Endothelial cell of umbilical vein (primary cell): ENCODE measurements around the gene CGNL1. TPM values are rescaled to one million over a fixed set of nuclear protein-coding genes. Genes with fewer than 3 reads are reported as not detected.

Experiments used
- BruUV-seq: library from RNA; stranded (reverse); fragments of 400-500 nt; replicated peaks from 2 replicates; lab custom pipeline; 2021; lab: Mats Ljungman, UMichigan
- CTCF ChIA-PET: fragments of 300-600, 350-600 bp; sonication (Branson Sonifier 250); formaldehyde crosslinking; loops from one replicate; lab custom pipeline; 2021; ENCODE audit warnings: antibody characterized with exemption, inconsistent platforms; lab: Charles Lee
- POLR2A ChIA-PET: fragments of 300-600, 350-600 bp; sonication (Branson Sonifier 250); formaldehyde crosslinking; loops from one replicate; lab custom pipeline; 2021; ENCODE audit warnings: antibody characterized with exemption, inconsistent platforms; lab: Charles Lee
- DNase-seq: peaks from one replicate; pipeline ENCODE4 v3.0.0-alpha.2; 2011; ENCODE audit warnings: low read depth, low spot score
- FAIRE-seq: peaks from 2 replicates; lab custom pipeline; 2011; peaks lifted over from hg19 to GRCh38; lab: Jason Lieb, UNC
- H2AFZ ChIP-seq: 2 replicates; pipeline ENCODE4 v1.6.0; 2012; ENCODE audit warnings: low read depth, low read length, control low read depth, inconsistent platforms
- H3K27ac ChIP-seq: 2 replicates; pipeline ENCODE4 v1.5.1; 2011; ENCODE audit warnings: low read depth, mild to moderate bottlenecking, control low read depth, low read length, moderate library complexity; ENCODE audit not compliant: insufficient read depth
- H3K27me3 ChIP-seq, 2 experiments: 2 replicates each; pipeline versions ENCODE4 v1.6.0 to v1.6.1; 2011; ENCODE audit warnings: low read length in 2 of 2, mixed read lengths in 1 of 2; ENCODE audit not compliant: control insufficient read depth in 2 of 2, insufficient read depth in 2 of 2
- H3K36me3 ChIP-seq, 2 experiments: 2 replicates in 1 of 2; 3 replicates in 1 of 2; pipeline ENCODE4 v1.5.1; 2011; ENCODE audit warnings: low read length in 2 of 2, mild to moderate bottlenecking in 1 of 2, moderate library complexity in 1 of 2; ENCODE audit not compliant: control insufficient read depth in 2 of 2, insufficient read depth in 2 of 2; ENCODE audit errors: extremely low read depth in 1 of 2
- H3K4me1 ChIP-seq: 3 replicates; pipeline ENCODE4 v1.5.1; 2011; ENCODE audit warnings: mild to moderate bottlenecking, low read length; ENCODE audit not compliant: control insufficient read depth, insufficient read depth; ENCODE audit errors: extremely low read depth
- H3K4me2 ChIP-seq: 2 replicates; pipeline ENCODE4 v1.6.1; 2011; ENCODE audit warnings: low read length, control low read depth, mixed read lengths; ENCODE audit not compliant: insufficient read depth
- H3K4me3 ChIP-seq, 3 experiments: fragments of 200-600 bp in 1 of 3; sonication (generic), shearing (Covaris generic) in 1 of 3; replicated peaks in 1 of 3; 2 replicates each; pipeline ENCODE4 v1.5.1; 2011 to 2016; ENCODE audit warnings: control low read depth in 3 of 3, low read length in 3 of 3, mild to moderate bottlenecking in 2 of 3, inconsistent platforms in 1 of 3, low read depth in 1 of 3, moderate library complexity in 1 of 3; ENCODE audit not compliant: insufficient read depth in 1 of 3
- H3K79me2 ChIP-seq: 2 replicates; pipeline ENCODE4 v1.6.0; 2012; ENCODE audit warnings: low read length, inconsistent platforms; ENCODE audit not compliant: control insufficient read depth, insufficient read depth
- H3K9ac ChIP-seq: replicated peaks from 2 replicates; pipeline ENCODE3; 2011; ENCODE audit warnings: low read length, control low read depth; ENCODE audit not compliant: insufficient read depth; ENCODE audit errors: extremely low read depth
- H3K9me1 ChIP-seq: replicated peaks from 3 replicates; pipeline ENCODE4 v1.6.0; 2011; ENCODE audit warnings: mild to moderate bottlenecking, low read length; ENCODE audit not compliant: control insufficient read depth, insufficient read depth; ENCODE audit errors: extremely low read depth
- H3K9me3 ChIP-seq: replicated peaks from 2 replicates; pipeline ENCODE4 v1.5.1; 2012; ENCODE audit warnings: low read length, inconsistent platforms; ENCODE audit not compliant: control insufficient read depth, insufficient read depth
- H4K20me1 ChIP-seq: replicated peaks from 2 replicates; pipeline ENCODE3; 2011; ENCODE audit warnings: mild to moderate bottlenecking, low read length; ENCODE audit not compliant: control insufficient read depth, insufficient read depth; ENCODE audit errors: extremely low read depth
- EZH2 ChIP-seq: IDR thresholded peaks from 2 replicates; pipeline ENCODE4 v1.6.1; 2012; ENCODE audit warnings: borderline replicate concordance, low read depth, mild to moderate bottlenecking, moderate library complexity, low read length, inconsistent platforms; ENCODE audit not compliant: severe bottlenecking
- FOS ChIP-seq: IDR thresholded peaks from 2 replicates; pipeline ENCODE4 v1.6.1; 2011; ENCODE audit warnings: mild to moderate bottlenecking, low read length, moderate library complexity, borderline replicate concordance; ENCODE audit not compliant: insufficient read depth
- GATA2 ChIP-seq: IDR thresholded peaks from 2 replicates; pipeline ENCODE4 v1.7.0; 2011; ENCODE audit warnings: low read depth, mild to moderate bottlenecking, moderate library complexity, mixed read lengths, low read length; ENCODE audit not compliant: insufficient read length, insufficient read depth
- JUN ChIP-seq: IDR thresholded peaks from 2 replicates; pipeline ENCODE4 v1.6.1; 2011; ENCODE audit warnings: borderline replicate concordance, low read depth; ENCODE audit not compliant: insufficient read length, insufficient read depth
- POLR2A ChIP-seq: IDR thresholded peaks from 2 replicates; pipeline ENCODE4 v1.6.1; 2012; ENCODE audit warnings: low read depth, mild to moderate bottlenecking, control low read depth, low read length
- POLR2AphosphoS5 ChIP-seq: IDR thresholded peaks from 2 replicates; pipeline ENCODE4 v1.6.1; 2012; ENCODE audit warnings: low read depth, mild to moderate bottlenecking, control low read depth, low read length, moderate library complexity; ENCODE audit not compliant: insufficient read depth
- dilution Hi-C: fragments of 300-500 bp; cut with MboI; formaldehyde crosslinking; loops from one replicate; pipeline ENCODE4 v1.15.0; 2019; ENCODE audit warnings: low sequenced_read_pairs; ENCODE audit not compliant: extremely low pct_ligation_motif_present
- intact Hi-C: fragments of 100-400 bp; cut with micrococcal nuclease; formaldehyde crosslinking; loops from one replicate; pipeline ENCODE4 v1.10.0; 2022
- polyA plus RNA-seq, 4 experiments: library from polyadenylated mRNA; depleted of rRNA in 3 of 4; stranded (reverse) in 3 of 4; unstranded in 1 of 4; fragments of >200 nt; gene quantifications; 2 replicates each; pipeline versions ENCODE4 v1.2.1 to v1.2.3, GENCODE V29; 2011 to 2012; ENCODE audit warnings: missing spikeins in 1 of 4
- total RNA-seq: library from RNA; stranded (reverse); gene quantifications from 2 replicates; pipeline ENCODE4 v1.2.3, GENCODE V29; 2021
- TF ChIP-seq, protein P1 (sequence below), 2 donors: IDR thresholded peaks; 1 replicate in 1 of 2; 2 replicates in 1 of 2; pipeline ENCODE4 v1.5.1; 2011; ENCODE audit warnings: low read length in 2 of 2, mild to moderate bottlenecking in 2 of 2, moderate library complexity in 2 of 2, control low read depth in 1 of 2, inconsistent platforms in 1 of 2, low read depth in 1 of 2; ENCODE audit not compliant: insufficient read depth in 1 of 2; ENCODE audit errors: extremely low read depth in 1 of 2

The CGNL1 gene
- total and polyA plus RNA-seq, 2 donors (not counting 3 experiments of a cell fraction or from before 2014, with no cell fraction given), result 6.9 to 27.1 TPM

DNA sequence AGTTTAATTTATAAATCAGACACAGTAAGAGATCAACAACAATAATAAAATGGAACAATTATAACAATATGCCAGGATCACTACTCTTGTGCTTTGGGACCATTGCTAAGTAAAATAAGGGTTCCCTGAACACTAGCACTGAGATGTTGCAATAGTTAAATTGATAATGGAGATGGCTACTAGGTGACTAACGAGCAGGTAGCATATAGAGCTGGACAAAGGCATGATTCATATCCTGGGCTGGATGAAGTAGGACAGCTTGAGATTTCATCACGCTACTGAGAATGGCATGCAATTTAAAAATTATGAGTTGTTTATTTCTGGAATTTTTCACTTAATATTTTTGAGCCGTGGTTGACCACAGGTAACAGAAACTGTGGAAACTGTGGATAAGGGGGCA lies 194.7 kb downstream of the CGNL1 start:
- CTCF ChIA-PET, result interaction anchor here (0.9 to 1.7 kb wide), 2 partner anchors 10 to 21 kb away, joined by 4 to 5 read pairs; no protein-coding TSS in a partner anchor

GRCh38 chr15:57571725-57572124 lies 195.4 kb downstream of the CGNL1 start:
- dilution Hi-C loops (no loop called here), intact Hi-C loops (no loop called here)
- ChIA-PET POLR2A (no interaction called here), CTCF (interaction anchor here (0.9 to 1.7 kb wide), 2 partner anchors 10 to 21 kb away, joined by 3 to 4 read pairs; no protein-coding TSS in a partner anchor)
- Histone ChIP-seq H3K9me1 (no peaks in the 10 kb centered on the region), H3K27ac (no peak overlapping the region), H3K36me3 (no peaks in the 10 kb centered on the region), H3K79me2 (no peaks in the 10 kb centered on the region), H3K9ac (no peak overlapping the region), H2AFZ (no peak overlapping the region), H3K4me2 (no peak overlapping the region), H3K4me3 (no peak overlapping the region), H3K4me1 (peaks cover 14% of the 10 kb centered on the region), H3K9me3 (no peaks in the 10 kb centered on the region), H4K20me1 (no peaks in the 10 kb centered on the region), H3K27me3 (no peaks in the 10 kb centered on the region)
- FAIRE-seq, result no peak
- TF ChIP-seq FOS, result no peak
- TF ChIP-seq JUN, result no peak
- TF ChIP-seq POLR2A, result no peak
- no peak for TF ChIP-seq EZH2
- TF ChIP-seq POLR2AphosphoS5, result no peak
- TF ChIP-seq, protein P1, sequence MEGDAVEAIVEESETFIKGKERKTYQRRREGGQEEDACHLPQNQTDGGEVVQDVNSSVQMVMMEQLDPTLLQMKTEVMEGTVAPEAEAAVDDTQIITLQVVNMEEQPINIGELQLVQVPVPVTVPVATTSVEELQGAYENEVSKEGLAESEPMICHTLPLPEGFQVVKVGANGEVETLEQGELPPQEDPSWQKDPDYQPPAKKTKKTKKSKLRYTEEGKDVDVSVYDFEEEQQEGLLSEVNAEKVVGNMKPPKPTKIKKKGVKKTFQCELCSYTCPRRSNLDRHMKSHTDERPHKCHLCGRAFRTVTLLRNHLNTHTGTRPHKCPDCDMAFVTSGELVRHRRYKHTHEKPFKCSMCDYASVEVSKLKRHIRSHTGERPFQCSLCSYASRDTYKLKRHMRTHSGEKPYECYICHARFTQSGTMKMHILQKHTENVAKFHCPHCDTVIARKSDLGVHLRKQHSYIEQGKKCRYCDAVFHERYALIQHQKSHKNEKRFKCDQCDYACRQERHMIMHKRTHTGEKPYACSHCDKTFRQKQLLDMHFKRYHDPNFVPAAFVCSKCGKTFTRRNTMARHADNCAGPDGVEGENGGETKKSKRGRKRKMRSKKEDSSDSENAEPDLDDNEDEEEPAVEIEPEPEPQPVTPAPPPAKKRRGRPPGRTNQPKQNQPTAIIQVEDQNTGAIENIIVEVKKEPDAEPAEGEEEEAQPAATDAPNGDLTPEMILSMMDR (IDR thresholded peaks at IDR 0.05; ENCODE audit: extremely low read depth in 1 of 2, insufficient read depth in 1 of 2, low read depth in 1 of 2, low read length in 2 of 2), result no peak
- no TSS peak for BruUV-seq
- no peak for DNase-seq

More for the DNA sequence above, 194.7 kb downstream of the CGNL1 start:
- H3K4me1 ChIP-seq, result peaks cover 16% of the 10 kb centered on the region
- no peak for TF ChIP-seq GATA2
- TF ChIP-seq FOS, result peak; percentile 21
- TF ChIP-seq POLR2A, result no peak
- no peak for TF ChIP-seq POLR2AphosphoS5
- no peaks in the 10 kb centered on the region for H3K27me3 ChIP-seq
- H3K27ac ChIP-seq, result no peak overlapping the region
- H2AFZ ChIP-seq, result no peak overlapping the region
- no peaks in the 10 kb centered on the region for H3K9me1 ChIP-seq
- no peak overlapping the region for H3K9ac ChIP-seq
- FAIRE-seq (peak; percentile 37), DNase-seq (peak; percentile 24)
- intact Hi-C loops, result no loop called here
- POLR2A ChIA-PET, result no interaction called here
- H4K20me1 ChIP-seq, result no peaks in the 10 kb centered on the region
- H3K79me2 ChIP-seq, result no peaks in the 10 kb centered on the region
- no peak overlapping the region for H3K4me3 ChIP-seq
- no TSS peak for BruUV-seq
- no peak overlapping the region for H3K4me2 ChIP-seq
- H3K36me3 ChIP-seq, result no peaks in the 10 kb centered on the region
- dilution Hi-C loops, result no loop called here
- no peaks in the 10 kb centered on the region for H3K9me3 ChIP-seq
